NCI-H1092 (cell line): Measurements from ENCODE around the gene CFAP53.

Experiments used
- DNase-seq: peaks from one replicate; lab custom pipeline; 2025; lab: John Stamatoyannopoulos, UW

The CFAP53 gene

GRCh38 chr18:50287441-50288347, 21.4 kb upstream of the CFAP53 start, which contains the start of gene CXXC1:
Gene CXXC1, minus strand, starts transcription at chr18:50287692. Its CDS starts 103 bp downstream, at chr18:50287589.
- peak; percentile 100 for DNase-seq

- DNase-seq: no peak
These were observed 20.7 kb upstream of the CFAP53 start for GRCh38 chr18:50287028-50287440.

- no peak for DNase-seq
These were observed 20.2 kb upstream of the CFAP53 start for GRCh38 chr18:50286391-50287027.

GRCh38 chr18:50285631-50286321, 19.5 kb upstream of the CFAP53 start:
- no peak for DNase-seq

- no peak for DNase-seq
These were observed 18.8 kb upstream of the CFAP53 start for GRCh38 chr18:50285071-50285470.

GRCh38 chr18:50284255-50284885, 18.1 kb upstream of the CFAP53 start:
- no peak for DNase-seq

- no peak for DNase-seq
These were observed 17.3 kb upstream of the CFAP53 start for GRCh38 chr18:50283469-50284209.

- DNase-seq: no peak
These were observed 16.4 kb upstream of the CFAP53 start for GRCh38 chr18:50282521-50283335.

GRCh38 chr18:50281972-50282520, 15.8 kb upstream of the CFAP53 start:
- DNase-seq: no peak

GRCh38 chr18:50281295-50281971, 15.1 kb upstream of the CFAP53 start, which contains the start of gene MBD1:
Gene MBD1, minus strand, starts transcription at chr18:50281523. Its CDS starts 1,531 bp downstream, at chr18:50279992.
- peak; percentile 99 for DNase-seq

- no peak for DNase-seq
These were observed 14.5 kb upstream of the CFAP53 start for GRCh38 chr18:50280707-50281294.

- DNase-seq: no peak
These were observed 13.5 kb upstream of the CFAP53 start for GRCh38 chr18:50279752-50280151.

- no peak for DNase-seq
These were observed 11.6 kb upstream of the CFAP53 start for GRCh38 chr18:50277942-50278341.

GRCh38 chr18:50276452-50276851, 10.2 kb upstream of the CFAP53 start:
- DNase-seq: no peak

GRCh38 chr18:50275503-50276036, 9.3 kb upstream of the CFAP53 start:
- no peak for DNase-seq

GRCh38 chr18:50274941-50275340, 8.6 kb upstream of the CFAP53 start:
- DNase-seq: no peak

- DNase-seq: no peak
These were observed 7.7 kb upstream of the CFAP53 start for GRCh38 chr18:50274044-50274442.

- DNase-seq: no peak
These were observed 7.1 kb upstream of the CFAP53 start for GRCh38 chr18:50273203-50274043.
